HepG2 (cell line): ENCODE measurements around the gene TEDC2. TPM values are rescaled to one million over a fixed set of nuclear protein-coding genes. Genes with fewer than 3 reads are reported as not detected.

Experiments
- ADNP ChIP-seq: sonication (generic); formaldehyde crosslinking; IDR thresholded peaks from 2 replicates; pipeline ENCODE4 v1.4.0; 2020; ENCODE audit warnings: missing genetic modification reagents
- AKAP8 ChIP-seq: sonication (generic); formaldehyde crosslinking; IDR thresholded peaks from 2 replicates; pipeline ENCODE4 v1.5.1; 2020; ENCODE audit warnings: mild to moderate bottlenecking, missing genetic modification reagents
- EHMT2 ChIP-seq: fragments of 200-600 bp; sonication (generic); IDR thresholded peaks from 2 replicates; pipeline ENCODE4 v1.7.0; 2017; ENCODE audit warnings: antibody characterized with exemption, low read depth, low read length, borderline replicate concordance
- FOXO4 ChIP-seq: sonication (generic); formaldehyde crosslinking; conservative IDR thresholded peaks from 2 replicates; pipeline ENCODE4 v1.8.1; 2023; ENCODE audit warnings: missing genetic modification reagents
- HBP1 ChIP-seq: IDR thresholded peaks from 2 replicates; pipeline ENCODE4 v1.6.1; 2016; ENCODE audit warnings: low read depth, control low read depth
- HNF1A ChIP-seq, 2 experiments: sonication (generic) in 1 of 2; formaldehyde crosslinking in 1 of 2; IDR thresholded peaks; 2 replicates each; pipeline versions ENCODE4 v1.4.0 to v1.6.1; 2016 to 2020; ENCODE audit warnings: borderline replicate concordance in 1 of 2, low read depth in 1 of 2, mild to moderate bottlenecking in 1 of 2, missing genetic modification reagents in 1 of 2
- MLXIP ChIP-seq: sonication (generic); formaldehyde crosslinking; IDR thresholded peaks from 2 replicates; pipeline ENCODE4 v1.9.0; 2021; ENCODE audit warnings: missing genetic modification reagents, borderline replicate concordance
- MTF2 ChIP-seq: sonication (generic); formaldehyde crosslinking; IDR thresholded peaks from 2 replicates; pipeline ENCODE4 v1.5.0; 2020; ENCODE audit warnings: missing genetic modification reagents, borderline replicate concordance
- POLR2AphosphoS2 ChIP-seq: IDR thresholded peaks from 2 replicates; pipeline ENCODE4 v1.6.1; 2011; ENCODE audit warnings: low read depth, low read length, improper control_type of control experiment
- POLR2AphosphoS5 ChIP-seq: IDR thresholded peaks from 2 replicates; pipeline ENCODE4 v1.6.1; 2012; ENCODE audit warnings: low read depth, low read length
- RFX3 ChIP-seq: IDR thresholded peaks from 2 replicates; pipeline ENCODE4 v1.6.1; 2016; ENCODE audit warnings: missing biosample characterization, missing genetic modification reagents
- TBL1XR1 ChIP-seq: fragments of 150-350 bp; IDR thresholded peaks from 2 replicates; pipeline ENCODE4 v1.6.1; 2014; ENCODE audit warnings: borderline replicate concordance, low read length; ENCODE audit not compliant: partially characterized antibody
- ZNF12 ChIP-seq: sonication (generic); formaldehyde crosslinking; IDR thresholded peaks from 2 replicates; pipeline ENCODE4 v1.5.0; 2020; ENCODE audit warnings: missing genetic modification reagents
- ZNF30 ChIP-seq: sonication (generic); formaldehyde crosslinking; IDR thresholded peaks from 2 replicates; pipeline ENCODE4 v1.5.0; 2020; ENCODE audit warnings: mild to moderate bottlenecking, missing genetic modification reagents
- ZNF598 ChIP-seq: sonication (generic); formaldehyde crosslinking; IDR thresholded peaks from 2 replicates; pipeline ENCODE4 v1.5.1; 2020; ENCODE audit warnings: mild to moderate bottlenecking, missing genetic modification reagents, borderline replicate concordance
- ZNF670 ChIP-seq: sonication (generic); formaldehyde crosslinking; IDR thresholded peaks from 2 replicates; pipeline ENCODE4 v1.8.0; 2022; ENCODE audit warnings: mild to moderate bottlenecking, missing genetic modification reagents, borderline replicate concordance
- ZNF75D ChIP-seq: sonication (generic); formaldehyde crosslinking; IDR thresholded peaks from 2 replicates; pipeline ENCODE4 v1.8.1; 2023; ENCODE audit warnings: missing genetic modification reagents, mild to moderate bottlenecking, borderline replicate concordance
- ZNF879 ChIP-seq: sonication (generic); formaldehyde crosslinking; IDR thresholded peaks from 2 replicates; pipeline ENCODE4 v1.8.1; 2023; ENCODE audit warnings: missing genetic modification reagents
- ZSCAN25 ChIP-seq: sonication (generic); formaldehyde crosslinking; IDR thresholded peaks from 2 replicates; pipeline ENCODE4 v1.8.0; 2022; ENCODE audit warnings: mild to moderate bottlenecking, missing genetic modification reagents
- polyA plus RNA-seq, 8 experiments: library from polyadenylated mRNA; depleted of rRNA in 3 of 8; stranded (reverse) in 7 of 8; unstranded in 1 of 8; fragments of >200 nt; fragmentation: Illumina TruSeq in 4 of 8; extraction: Trizol in 4 of 8; gene quantifications; 2 replicates each; pipeline versions ENCODE4 v1.2.1 to v1.2.3, GENCODE V29; 2011 to 2016; ENCODE audit warnings: low read depth in 4 of 8, missing spikeins in 1 of 8, mixed read lengths in 1 of 8; ENCODE audit not compliant: insufficient read depth in 1 of 8
- total RNA-seq, 5 experiments: library from RNA; depleted of rRNA; stranded (reverse); fragments of >200 nt; fragmentation: Illumina TruSeq; extraction: Trizol; gene quantifications; 2 replicates each; pipeline ENCODE4 v1.2.3, GENCODE V29; 2016; ENCODE audit warnings: low read depth in 1 of 5

TEDC2 gene
- total and polyA plus RNA-seq, 2 of the 13 experiments (the other 11 are each of a cell fraction or from before 2014, with no cell fraction given) = 6.2 to 24.4 TPM

GRCh38 chr16:2468233-2468724, 8.4 kb downstream of the TEDC2 start (continued):
- TF ChIP-seq HNF1A (IDR thresholded peaks at IDR 0.05; ENCODE audit: low read depth) (no peak), HNF1A (CRISPR knock-in tag; IDR thresholded peaks at IDR 0.05; ENCODE audit: borderline replicate concordance) (no peak), MLXIP (CRISPR knock-in tag) (no peak), POLR2AphosphoS2 (no peak), ZNF75D (no peak), EHMT2 (no peak), ZSCAN25 (0 out of 2 replicates have a peak, but pooled peaks have one; percentile 29), AKAP8 (CRISPR knock-in tag) (peak; percentile 81; the same call in 1 of the 2 replicates), ADNP (no peak), MTF2 (CRISPR knock-in tag) (peak; percentile 39; the same call in 1 of the 2 replicates), RFX3 (CRISPR knock-in tag) (no peak), HBP1 (no peak), TBL1XR1 (no peak), FOXO4 (CRISPR knock-in tag) (0 out of 2 replicates have a peak, but pooled peaks have one; percentile 67), ZNF670 (CRISPR knock-in tag) (no peak), ZNF879 (CRISPR knock-in tag) (no peak), ZNF12 (CRISPR knock-in tag) (no peak), ZNF598 (CRISPR knock-in tag) (peak; percentile 47; the same call in 1 of the 2 replicates), ZNF30 (CRISPR knock-in tag) (0 out of 2 replicates have a peak, but pooled peaks have one; percentile 38), POLR2AphosphoS5 (no peak)
